ENCODE measurements around the gene CNKSR3. TPM values are rescaled to one million over a fixed set of nuclear protein-coding genes. Genes with fewer than 3 reads are reported as not detected.

CNKSR3 gene
- total and polyA plus RNA-seq, 2 experiments from 2014 or later, result 22.4 to 23.9 TPM

DNA sequence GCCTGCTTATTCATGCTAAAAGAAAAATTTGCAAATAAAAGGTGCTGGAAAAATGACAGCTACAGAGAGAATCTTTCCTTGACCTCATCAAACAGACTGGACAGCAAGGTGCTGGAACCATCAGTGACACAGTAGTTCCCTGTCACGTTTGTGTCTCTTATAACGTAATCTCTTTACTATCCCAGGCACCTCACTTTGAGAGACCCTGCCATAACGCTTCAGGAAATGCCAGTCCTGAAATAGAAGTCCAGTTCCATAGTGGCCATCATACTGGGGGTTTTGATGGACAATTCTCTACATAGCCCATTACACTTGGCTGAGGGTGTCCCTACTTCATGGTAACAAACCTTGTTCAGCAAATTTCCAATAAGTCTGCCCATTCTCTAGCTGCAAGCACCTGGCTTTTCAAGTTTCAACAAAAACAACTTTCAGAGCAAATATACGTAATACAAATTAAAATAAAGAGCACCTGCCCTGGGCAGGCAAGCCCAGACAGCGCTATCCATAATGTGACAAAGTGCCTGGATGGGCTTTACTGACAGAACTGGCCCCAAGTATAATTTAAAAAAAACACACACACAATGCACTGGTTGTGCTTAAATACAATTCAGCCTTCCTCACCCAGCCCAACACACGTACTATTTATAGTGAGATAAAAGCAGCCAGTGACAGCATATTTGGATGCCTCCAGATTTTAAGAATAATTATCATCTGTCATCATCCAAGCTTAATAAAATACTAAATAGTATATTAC lies 38.7 kb downstream of the CNKSR3 start:
- peaks cover 21% of the 10 kb centered on the region for H4K20me1 ChIP-seq (ENCODE audit: insufficient read depth, poor library complexity, severe bottlenecking)
- no peaks in the 10 kb centered on the region for H3K9me3 ChIP-seq (ENCODE audit: low read depth)
- H3K4me1 ChIP-seq (ENCODE audit: insufficient read depth), result peaks cover 3% of the 10 kb centered on the region
- H3K9me2 ChIP-seq (replicated peaks; ENCODE audit: insufficient read depth), result no peaks in the 10 kb centered on the region
- H3K4me3 ChIP-seq, result no peak overlapping the region
- no peaks in the 10 kb centered on the region for H3K27me3 ChIP-seq
- H3K27ac ChIP-seq, result no peak overlapping the region
- H2AFZ ChIP-seq, result no peak overlapping the region
- TF ChIP-seq EZH2 (IDR thresholded peaks at IDR 0.05; ENCODE audit: borderline replicate concordance) (no peak), EZH2phosphoT487 (IDR thresholded peaks at IDR 0.05; ENCODE audit: low read depth, severe bottlenecking, unreplicated experiment) (no peak)
- TF ChIP-seq, protein P1, sequence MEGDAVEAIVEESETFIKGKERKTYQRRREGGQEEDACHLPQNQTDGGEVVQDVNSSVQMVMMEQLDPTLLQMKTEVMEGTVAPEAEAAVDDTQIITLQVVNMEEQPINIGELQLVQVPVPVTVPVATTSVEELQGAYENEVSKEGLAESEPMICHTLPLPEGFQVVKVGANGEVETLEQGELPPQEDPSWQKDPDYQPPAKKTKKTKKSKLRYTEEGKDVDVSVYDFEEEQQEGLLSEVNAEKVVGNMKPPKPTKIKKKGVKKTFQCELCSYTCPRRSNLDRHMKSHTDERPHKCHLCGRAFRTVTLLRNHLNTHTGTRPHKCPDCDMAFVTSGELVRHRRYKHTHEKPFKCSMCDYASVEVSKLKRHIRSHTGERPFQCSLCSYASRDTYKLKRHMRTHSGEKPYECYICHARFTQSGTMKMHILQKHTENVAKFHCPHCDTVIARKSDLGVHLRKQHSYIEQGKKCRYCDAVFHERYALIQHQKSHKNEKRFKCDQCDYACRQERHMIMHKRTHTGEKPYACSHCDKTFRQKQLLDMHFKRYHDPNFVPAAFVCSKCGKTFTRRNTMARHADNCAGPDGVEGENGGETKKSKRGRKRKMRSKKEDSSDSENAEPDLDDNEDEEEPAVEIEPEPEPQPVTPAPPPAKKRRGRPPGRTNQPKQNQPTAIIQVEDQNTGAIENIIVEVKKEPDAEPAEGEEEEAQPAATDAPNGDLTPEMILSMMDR (IDR thresholded peaks at IDR 0.05; ENCODE audit: poor library complexity), result no peak
- H3K79me2 ChIP-seq, result peaks cover 98% of the 10 kb centered on the region
- DNase-seq (ENCODE audit: low spot score), result no peak
- H3K4me2 ChIP-seq, result no peak overlapping the region
- 87% methylated on average over 6 of the region's 6 CpGs for WGBS (ENCODE audit: low lambda C conversion rate, missing lambda C conversion rate)
- no peaks in the 10 kb centered on the region for H3K36me3 ChIP-seq (replicated peaks; ENCODE audit: insufficient read depth, low read depth)

DNA sequence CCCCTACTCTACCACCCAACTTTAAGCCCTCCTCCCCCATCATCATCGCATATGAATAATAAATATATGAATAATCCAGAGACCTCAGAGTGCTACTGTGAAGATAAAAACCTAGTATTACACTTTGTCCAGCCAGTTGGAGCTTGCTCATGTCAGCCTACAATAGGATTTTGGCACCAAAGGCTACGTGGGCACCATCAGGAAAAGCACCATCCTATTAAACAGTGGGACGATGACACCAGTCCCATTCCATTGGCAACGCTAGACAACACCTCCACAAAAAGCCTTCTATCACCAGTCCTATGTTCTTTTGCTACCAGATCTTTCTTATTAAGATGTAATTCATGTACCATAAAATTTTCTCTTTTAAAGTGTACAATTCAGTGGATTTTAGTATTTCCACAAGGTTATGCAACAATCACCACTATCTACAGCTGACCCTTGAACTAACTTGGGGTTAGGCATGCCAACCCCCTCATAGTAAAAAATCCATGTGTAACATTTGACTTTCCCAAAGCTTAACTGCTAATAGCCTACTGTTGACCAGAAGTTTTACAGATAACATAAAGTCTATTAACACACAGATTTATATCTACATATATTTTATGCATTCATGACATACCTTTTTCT lies 41.1 kb downstream of the CNKSR3 start:
- Histone ChIP-seq H3K4me1 (ENCODE audit: insufficient read depth) (no peaks in the 10 kb centered on the region), H3K9me2 (replicated peaks; ENCODE audit: insufficient read depth) (no peaks in the 10 kb centered on the region), H3K27ac (no peak overlapping the region), H3K36me3 (replicated peaks; ENCODE audit: insufficient read depth, low read depth) (no peaks in the 10 kb centered on the region), H3K27me3 (no peaks in the 10 kb centered on the region), H4K20me1 (ENCODE audit: insufficient read depth, poor library complexity, severe bottlenecking) (peaks cover 28% of the 10 kb centered on the region), H3K4me3 (no peak overlapping the region), H3K4me2 (no peak overlapping the region), H3K79me2 (peaks cover 97% of the 10 kb centered on the region), H3K9me3 (ENCODE audit: low read depth) (no peaks in the 10 kb centered on the region), H2AFZ (no peak overlapping the region)
- TF ChIP-seq, protein P1 (IDR thresholded peaks at IDR 0.05; ENCODE audit: poor library complexity), result no peak
- TF ChIP-seq EZH2 (IDR thresholded peaks at IDR 0.05; ENCODE audit: borderline replicate concordance), result no peak
- DNase-seq (ENCODE audit: low spot score), result no peak
- WGBS (ENCODE audit: low lambda C conversion rate, missing lambda C conversion rate), result 89% methylated on average over 4 of the region's 4 CpGs

DNA sequence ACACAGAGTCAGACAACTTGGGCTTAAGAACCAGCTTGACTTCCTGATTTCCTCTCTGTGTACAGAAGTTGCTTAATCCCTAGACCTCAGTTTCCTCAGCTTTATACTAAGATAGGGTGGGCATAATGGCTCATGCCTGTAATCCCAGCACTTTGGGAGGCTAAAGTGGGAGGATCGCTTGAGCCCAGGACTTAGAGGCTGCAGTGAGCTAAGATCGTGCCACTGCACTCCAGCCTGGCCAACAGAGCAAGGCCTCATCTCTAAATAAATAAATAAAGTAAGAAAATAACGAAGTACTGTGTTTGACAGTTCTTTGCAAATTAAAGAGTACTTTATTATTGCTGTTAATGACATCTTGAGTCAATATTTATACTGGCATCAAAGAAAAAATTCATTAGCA lies 41.7 kb downstream of the CNKSR3 start:
- Histone ChIP-seq H3K4me1 (ENCODE audit: insufficient read depth) (no peaks in the 10 kb centered on the region), H3K4me3 (no peak overlapping the region), H2AFZ (no peak overlapping the region), H3K4me2 (no peak overlapping the region), H3K27ac (no peak overlapping the region), H3K27me3 (no peaks in the 10 kb centered on the region), H3K9me3 (ENCODE audit: low read depth) (no peaks in the 10 kb centered on the region), H3K36me3 (replicated peaks; ENCODE audit: insufficient read depth, low read depth) (no peaks in the 10 kb centered on the region), H4K20me1 (ENCODE audit: insufficient read depth, poor library complexity, severe bottlenecking) (peaks cover 26% of the 10 kb centered on the region), H3K9me2 (replicated peaks; ENCODE audit: insufficient read depth) (no peaks in the 10 kb centered on the region), H3K79me2 (peaks cover 96% of the 10 kb centered on the region)
- TF ChIP-seq, protein P1 (IDR thresholded peaks at IDR 0.05; ENCODE audit: poor library complexity), result no peak
- TF ChIP-seq EZH2 (IDR thresholded peaks at IDR 0.05; ENCODE audit: borderline replicate concordance) (no peak), EZH2phosphoT487 (IDR thresholded peaks at IDR 0.05; ENCODE audit: low read depth, severe bottlenecking, unreplicated experiment) (no peak)
- DNase-seq (ENCODE audit: low spot score), result no peak
- 82% methylated on average over 3 of the region's 3 CpGs for whole genome bisulfite sequencing (ENCODE audit: low lambda C conversion rate, missing lambda C conversion rate)

Data from hepatocyte (in vitro differentiated cells).